ENCODE data around the gene SF3B2. TPM values are rescaled to one million over a fixed set of nuclear protein-coding genes. Genes with fewer than 3 reads are reported as not detected.
A peak's percentile ranks its signal among the peaks of the same experiment; 100 is the strongest.

The SF3B2 gene
- total and polyA plus RNA-seq, 9 of the 15 experiments (the other 6 are each of a cell fraction or from before 2014, with no cell fraction given): 58.3 to 248 (median 157) TPM

GRCh38 chr11:66080055-66080817 is 28.1 kb downstream of the SF3B2 start (continued):
- TF ChIP-seq L3MBTL2 (IDR thresholded peaks at IDR 0.05) (no peak), RBM15 (IDR thresholded peaks at IDR 0.05; ENCODE audit: insufficient read depth, low read length) (no peak), YBX1 (IDR thresholded peaks at IDR 0.05) (no peak), ATF7 (IDR thresholded peaks at IDR 0.05) (0 out of 2 replicates have a peak, but pooled peaks have one; percentile 16), NR4A1 (CRISPR knock-in tag; IDR thresholded peaks at IDR 0.05) (no peak), NR4A1 (tag; IDR thresholded peaks at IDR 0.05) (no peak), NR3C1 (CRISPR knock-in tag; IDR thresholded peaks at IDR 0.05) (no peak), BCL6 (CRISPR knock-in tag; IDR thresholded peaks at IDR 0.05) (no peak), OTX1 (CRISPR knock-in tag; IDR thresholded peaks at IDR 0.05) (no peak), MTF1 (CRISPR knock-in tag; IDR thresholded peaks at IDR 0.05; ENCODE audit: borderline replicate concordance) (no peak), CBX1 (IDR thresholded peaks at IDR 0.05; ENCODE audit: low read depth) (no peak), KDM2B (CRISPR knock-in tag; IDR thresholded peaks at IDR 0.05) (no peak), ZNF282 (CRISPR knock-in tag; IDR thresholded peaks at IDR 0.05) (no peak), NFATC3 (IDR thresholded peaks at IDR 0.05) (no peak), RAD21 (CRISPR knock-in tag; conservative IDR thresholded peaks at IDR 0.05 in 1 of 2, IDR thresholded peaks at IDR 0.05 in 1 of 2) (no peak), KLF16 (IDR thresholded peaks at IDR 0.05) (no peak), SUPT5H (IDR thresholded peaks at IDR 0.05) (no peak), ZNF124 (CRISPR knock-in tag; IDR thresholded peaks at IDR 0.05) (no peak), CCAR2 (IDR thresholded peaks at IDR 0.05; ENCODE audit: low read depth, low read length) (no peak), JUN (IDR thresholded peaks at IDR 0.05; ENCODE audit: borderline replicate concordance, low read depth, low read length) (0 out of 2 replicates have a peak, but pooled peaks have one; percentile 1), JUN (CRISPR knock-in tag; IDR thresholded peaks at IDR 0.05; ENCODE audit: borderline replicate concordance) (no peak), STAT5A (IDR thresholded peaks at IDR 0.05; ENCODE audit: borderline replicate concordance, low read length) (no peak)
- TF ChIP-seq, protein P1, sequence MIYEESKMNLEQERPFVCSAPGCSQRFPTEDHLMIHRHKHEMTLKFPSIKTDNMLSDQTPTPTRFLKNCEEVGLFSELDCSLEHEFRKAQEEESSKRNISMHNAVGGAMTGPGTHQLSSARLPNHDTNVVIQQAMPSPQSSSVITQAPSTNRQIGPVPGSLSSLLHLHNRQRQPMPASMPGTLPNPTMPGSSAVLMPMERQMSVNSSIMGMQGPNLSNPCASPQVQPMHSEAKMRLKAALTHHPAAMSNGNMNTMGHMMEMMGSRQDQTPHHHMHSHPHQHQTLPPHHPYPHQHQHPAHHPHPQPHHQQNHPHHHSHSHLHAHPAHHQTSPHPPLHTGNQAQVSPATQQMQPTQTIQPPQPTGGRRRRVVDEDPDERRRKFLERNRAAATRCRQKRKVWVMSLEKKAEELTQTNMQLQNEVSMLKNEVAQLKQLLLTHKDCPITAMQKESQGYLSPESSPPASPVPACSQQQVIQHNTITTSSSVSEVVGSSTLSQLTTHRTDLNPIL (CRISPR knock-in tag; IDR thresholded peaks at IDR 0.05): no peak
- TF ChIP-seq, protein P2, sequence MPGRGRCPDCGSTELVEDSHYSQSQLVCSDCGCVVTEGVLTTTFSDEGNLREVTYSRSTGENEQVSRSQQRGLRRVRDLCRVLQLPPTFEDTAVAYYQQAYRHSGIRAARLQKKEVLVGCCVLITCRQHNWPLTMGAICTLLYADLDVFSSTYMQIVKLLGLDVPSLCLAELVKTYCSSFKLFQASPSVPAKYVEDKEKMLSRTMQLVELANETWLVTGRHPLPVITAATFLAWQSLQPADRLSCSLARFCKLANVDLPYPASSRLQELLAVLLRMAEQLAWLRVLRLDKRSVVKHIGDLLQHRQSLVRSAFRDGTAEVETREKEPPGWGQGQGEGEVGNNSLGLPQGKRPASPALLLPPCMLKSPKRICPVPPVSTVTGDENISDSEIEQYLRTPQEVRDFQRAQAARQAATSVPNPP (IDR thresholded peaks at IDR 0.05; ENCODE audit: borderline replicate concordance, insufficient read depth, insufficient read length): no peak
- TF ChIP-seq, protein P3, sequence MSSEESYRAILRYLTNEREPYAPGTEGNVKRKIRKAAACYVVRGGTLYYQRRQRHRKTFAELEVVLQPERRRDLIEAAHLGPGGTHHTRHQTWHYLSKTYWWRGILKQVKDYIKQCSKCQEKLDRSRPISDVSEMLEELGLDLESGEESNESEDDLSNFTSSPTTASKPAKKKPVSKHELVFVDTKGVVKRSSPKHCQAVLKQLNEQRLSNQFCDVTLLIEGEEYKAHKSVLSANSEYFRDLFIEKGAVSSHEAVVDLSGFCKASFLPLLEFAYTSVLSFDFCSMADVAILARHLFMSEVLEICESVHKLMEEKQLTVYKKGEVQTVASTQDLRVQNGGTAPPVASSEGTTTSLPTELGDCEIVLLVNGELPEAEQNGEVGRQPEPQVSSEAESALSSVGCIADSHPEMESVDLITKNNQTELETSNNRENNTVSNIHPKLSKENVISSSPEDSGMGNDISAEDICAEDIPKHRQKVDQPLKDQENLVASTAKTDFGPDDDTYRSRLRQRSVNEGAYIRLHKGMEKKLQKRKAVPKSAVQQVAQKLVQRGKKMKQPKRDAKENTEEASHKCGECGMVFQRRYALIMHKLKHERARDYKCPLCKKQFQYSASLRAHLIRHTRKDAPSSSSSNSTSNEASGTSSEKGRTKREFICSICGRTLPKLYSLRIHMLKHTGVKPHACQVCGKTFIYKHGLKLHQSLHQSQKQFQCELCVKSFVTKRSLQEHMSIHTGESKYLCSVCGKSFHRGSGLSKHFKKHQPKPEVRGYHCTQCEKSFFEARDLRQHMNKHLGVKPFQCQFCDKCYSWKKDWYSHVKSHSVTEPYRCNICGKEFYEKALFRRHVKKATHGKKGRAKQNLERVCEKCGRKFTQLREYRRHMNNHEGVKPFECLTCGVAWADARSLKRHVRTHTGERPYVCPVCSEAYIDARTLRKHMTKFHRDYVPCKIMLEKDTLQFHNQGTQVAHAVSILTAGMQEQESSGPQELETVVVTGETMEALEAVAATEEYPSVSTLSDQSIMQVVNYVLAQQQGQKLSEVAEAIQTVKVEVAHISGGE (CRISPR knock-in tag; IDR thresholded peaks at IDR 0.05): no peak

All from K562 (cell line).